Left renal pelvis (tissue), 4 donors: ENCODE results near the gene ADAM19. TPM values are rescaled to one million over a fixed set of nuclear protein-coding genes. Genes with fewer than 3 reads are reported as not detected.
"Not testable (repeated sequence)": the region's sequence is repeated elsewhere in the genome, so short reads cannot be mapped to it uniquely, and the experiment has no call there.

Experiments
- DNase-seq, 4 donors: peaks; one replicate each; pipeline ENCODE4 v3.0.0-alpha.2; 2013; ENCODE audit warnings: low read depth in 4 of 4, low spot score in 3 of 4
- polyA plus RNA-seq, 4 donors: library from polyadenylated mRNA; unstranded; fragments of 120-200 nt; gene quantifications; one replicate each; pipeline ENCODE4 v1.2.1, GENCODE V29; 2013; ENCODE audit not compliant: insufficient read length in 4 of 4

The ADAM19 gene
- polyA plus RNA-seq, 4 donors = 8.7 to 21.3 (median 9.3) TPM

DNA sequence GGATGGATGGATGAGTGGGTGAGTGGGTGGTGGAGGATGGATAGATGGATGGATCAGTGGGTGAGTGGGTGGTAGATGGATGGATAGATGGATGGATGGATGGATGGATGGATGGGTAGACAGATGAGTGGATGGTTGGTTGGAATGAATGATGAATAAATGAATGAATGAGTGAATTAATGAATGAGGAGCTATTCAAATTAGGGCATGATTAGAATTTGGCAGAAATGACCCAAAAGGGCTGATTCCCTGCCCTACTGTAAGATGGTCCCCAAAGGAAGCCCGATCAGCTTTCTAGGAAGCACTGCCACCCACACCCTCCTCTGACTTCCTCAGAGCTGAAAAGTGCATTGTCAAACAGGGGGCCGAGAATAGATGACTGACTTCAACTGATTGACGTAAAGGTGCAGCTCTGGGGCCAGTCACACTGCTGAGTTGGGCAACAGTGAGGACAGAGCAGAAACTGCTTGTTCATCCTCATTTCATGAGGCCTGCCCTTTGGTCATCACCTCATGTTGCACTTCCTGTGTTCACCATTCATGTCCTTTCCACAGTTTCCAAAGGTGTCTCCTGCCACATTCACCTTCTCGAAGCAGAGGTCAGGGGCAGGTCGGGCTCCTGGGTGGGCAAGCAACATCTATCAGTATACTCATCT lies 81.3 kb downstream of the ADAM19 start:
- no peak for DNase-seq

GRCh38 chr5:157492886-157493285 lies 82.7 kb downstream of the ADAM19 start:
- no peak for DNase-seq

DNA sequence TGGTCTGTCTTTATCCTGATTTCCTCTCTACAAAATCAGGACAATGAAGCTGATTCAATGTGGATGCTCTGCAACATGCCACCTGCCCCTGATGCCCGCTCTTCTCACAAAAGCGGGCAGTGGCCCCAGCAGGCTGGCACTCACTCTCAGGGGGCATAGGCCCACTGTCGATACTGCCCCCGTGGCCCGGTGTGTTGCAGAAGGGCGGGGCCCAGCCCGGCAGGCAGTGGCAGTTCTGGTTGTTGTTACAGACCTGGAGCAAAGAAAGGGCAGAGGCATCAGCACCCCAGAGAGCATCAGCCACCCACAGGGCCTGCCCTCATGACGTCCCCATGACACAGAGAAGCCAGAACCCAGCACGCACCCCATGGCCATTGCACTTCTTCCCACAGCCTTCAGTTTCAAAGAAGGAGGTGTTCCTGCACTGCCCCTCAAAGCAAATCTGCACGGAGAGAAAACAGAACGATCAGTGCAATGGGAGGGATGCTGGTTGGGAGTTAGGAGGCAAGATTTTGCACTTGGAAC lies 84.0 kb downstream of the ADAM19 start:
- no peak for DNase-seq

DNA sequence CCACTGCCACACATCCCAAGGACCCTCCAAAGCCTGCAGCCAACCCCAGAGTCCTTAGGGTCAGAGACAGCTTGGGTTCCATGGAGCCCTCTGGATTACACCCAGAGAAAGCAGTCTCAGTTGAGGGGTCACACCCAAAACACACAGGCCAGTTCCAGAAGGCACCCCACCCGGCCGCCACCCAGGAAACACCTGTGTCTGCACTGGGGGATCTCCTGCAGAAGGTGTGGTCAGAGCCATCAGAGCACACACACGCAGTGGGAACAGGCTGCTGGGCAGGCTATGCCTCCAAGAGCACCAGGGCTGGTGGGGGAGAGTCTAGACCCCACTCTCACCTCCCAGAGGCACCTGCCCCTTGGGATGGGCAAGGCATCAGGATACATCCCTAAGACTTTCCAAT lies 88.2 kb downstream of the ADAM19 start:
- DNase-seq = no peak

GRCh38 chr5:157486861-157487260 lies 88.7 kb downstream of the ADAM19 start:
- DNase-seq = no peak

GRCh38 chr5:157486221-157486681 lies 89.3 kb downstream of the ADAM19 start:
- DNase-seq = no peak

- no peak for DNase-seq
These were observed 89.8 kb downstream of the ADAM19 start for GRCh38 chr5:157485811-157486210.

GRCh38 chr5:157485340-157485739 lies 90.2 kb downstream of the ADAM19 start:
- DNase-seq = no peak

DNA sequence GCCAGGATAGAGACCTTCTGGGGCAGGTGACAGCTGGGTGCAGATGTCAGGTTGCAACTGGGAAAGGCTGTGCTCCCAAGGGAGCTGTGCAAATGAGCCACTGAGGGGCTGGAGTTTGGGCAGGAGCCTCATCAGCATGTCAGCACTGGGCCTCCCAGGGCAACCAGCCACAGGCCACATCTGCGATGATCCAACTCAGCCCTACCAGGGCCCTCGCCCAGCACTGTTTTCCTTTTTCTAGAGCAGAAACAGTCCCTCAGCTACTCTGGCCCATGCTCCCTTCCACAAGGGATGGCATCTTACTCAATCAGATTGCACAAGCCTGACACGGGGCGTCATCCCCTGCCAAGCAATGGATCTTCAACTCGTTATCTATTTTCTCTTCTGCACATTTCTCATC lies 90.8 kb downstream of the ADAM19 start:
- DNase-seq = no peak

- not testable (repeated sequence) for DNase-seq
These were observed 92.9 kb downstream of the ADAM19 start for GRCh38 chr5:157482702-157483101.

GRCh38 chr5:157481666-157482065 lies 93.9 kb downstream of the ADAM19 start:
- DNase-seq = no peak

GRCh38 chr5:157481265-157481664 lies 94.3 kb downstream of the ADAM19 start:
- no peak for DNase-seq

DNA sequence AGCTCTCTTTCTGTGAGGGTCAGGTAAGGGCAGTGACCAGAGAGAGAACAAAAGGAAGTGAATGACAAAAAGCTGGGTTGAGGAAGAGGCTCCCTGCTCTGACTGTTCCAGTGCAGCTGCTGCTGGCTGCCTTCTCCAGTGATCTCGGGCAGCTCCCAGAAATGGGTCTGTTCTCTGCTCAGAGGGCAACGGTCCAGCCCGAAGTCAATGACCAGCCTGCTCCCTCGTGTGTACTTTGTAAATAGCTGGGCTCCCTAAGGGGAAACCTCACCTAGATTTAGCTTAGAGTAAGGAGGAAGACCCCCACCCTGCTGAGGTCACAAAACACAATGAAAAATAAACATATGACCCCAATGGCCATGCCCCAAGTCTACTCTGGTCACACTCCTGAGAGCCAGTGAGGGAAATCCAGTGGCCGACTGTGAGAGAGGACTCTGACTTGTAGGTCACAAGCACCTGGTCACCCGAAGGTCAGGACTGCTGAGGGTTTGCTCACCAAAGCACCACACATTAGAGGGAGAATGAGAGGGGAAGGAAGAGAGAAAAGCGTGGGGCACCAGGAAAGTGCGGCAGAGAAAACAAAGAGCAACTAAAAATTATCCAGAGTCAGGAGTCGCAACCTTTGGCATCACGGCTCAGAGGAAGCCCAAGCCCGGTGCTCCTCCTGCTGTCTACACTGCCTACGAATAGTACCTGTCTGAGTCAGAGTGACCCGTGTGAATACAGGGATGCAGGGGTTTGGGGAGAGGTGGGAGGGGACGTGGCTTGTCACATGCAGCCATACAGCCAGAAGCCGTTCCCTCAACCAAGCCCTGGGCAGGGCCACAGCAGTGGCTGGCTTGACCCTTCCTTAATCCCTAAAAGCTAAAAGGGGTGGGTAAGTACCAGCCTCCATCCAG lies 95.7 kb downstream of the ADAM19 start:
- DNase-seq = no peak

- DNase-seq = no peak
These were observed 96.4 kb downstream of the ADAM19 start for GRCh38 chr5:157479166-157479565.

GRCh38 chr5:157478726-157479125 lies 96.8 kb downstream of the ADAM19 start:
- no peak for DNase-seq

DNA sequence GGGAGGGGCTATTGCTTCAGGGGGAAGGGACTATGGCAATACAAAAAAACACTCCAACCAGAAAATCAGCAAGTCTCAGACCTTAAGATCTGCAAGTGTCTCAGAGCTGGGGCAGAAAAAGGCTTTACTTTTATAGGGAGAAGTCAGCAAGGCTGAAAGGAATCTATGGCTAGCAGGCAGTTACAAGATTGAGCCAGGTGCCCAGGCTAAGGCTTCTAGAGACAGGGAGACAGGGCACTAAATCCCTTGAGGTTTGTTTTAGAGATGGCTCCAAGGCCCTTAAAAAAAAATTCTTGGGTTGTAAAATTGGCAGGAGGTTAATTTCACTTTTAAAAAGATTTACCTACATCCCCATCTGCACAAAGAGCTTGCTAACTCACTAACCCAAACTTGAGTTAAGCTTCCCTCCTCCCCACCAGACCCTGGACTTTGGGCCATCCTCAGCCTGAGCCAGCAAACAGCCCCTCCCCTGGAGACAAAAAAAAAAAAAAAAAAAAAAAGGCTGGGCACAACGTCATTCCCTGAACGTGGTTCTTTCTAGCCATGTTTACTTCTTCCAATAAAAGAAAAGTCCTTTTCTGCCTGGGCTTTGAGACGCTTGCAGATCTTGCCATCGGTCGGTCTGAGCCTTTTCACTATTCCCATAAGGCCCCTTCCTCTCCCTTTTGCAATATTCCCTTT lies 97.6 kb downstream of the ADAM19 start:
- DNase-seq = no peak

DNA sequence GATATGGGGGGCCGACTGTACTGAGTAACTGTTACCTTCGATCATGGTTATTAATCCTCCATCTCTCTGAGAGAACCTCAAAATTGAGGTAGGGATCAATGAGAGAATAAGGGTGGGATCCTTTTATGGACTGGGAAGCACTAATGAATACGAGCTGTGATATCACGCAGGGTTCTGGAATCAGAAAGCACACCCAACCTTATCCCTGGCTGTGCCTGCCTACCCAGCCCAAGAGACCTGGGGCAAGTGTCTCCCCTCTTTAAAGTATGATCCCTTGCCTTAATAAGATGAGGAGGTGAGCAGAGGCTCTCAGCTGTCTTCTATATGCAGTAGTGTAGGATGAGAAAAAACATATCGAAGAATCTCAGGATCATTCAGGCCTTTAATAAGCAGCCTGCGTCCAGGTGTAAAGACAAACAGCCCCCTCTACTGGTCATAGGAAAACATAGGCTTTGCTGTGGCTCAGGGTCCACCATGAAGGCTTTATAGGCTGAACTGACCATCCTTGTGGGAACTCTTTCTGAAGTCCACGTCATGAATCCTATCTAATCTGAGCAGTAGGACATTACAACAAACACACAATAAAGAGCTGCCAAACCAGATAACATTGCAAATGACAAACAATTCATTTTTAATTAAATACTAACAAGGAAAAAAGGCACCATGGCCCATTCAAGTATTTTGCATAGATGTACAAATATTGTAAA lies 98.7 kb downstream of the ADAM19 start:
- peak; percentile 42 to 58 (median 46) for DNase-seq

DNA sequence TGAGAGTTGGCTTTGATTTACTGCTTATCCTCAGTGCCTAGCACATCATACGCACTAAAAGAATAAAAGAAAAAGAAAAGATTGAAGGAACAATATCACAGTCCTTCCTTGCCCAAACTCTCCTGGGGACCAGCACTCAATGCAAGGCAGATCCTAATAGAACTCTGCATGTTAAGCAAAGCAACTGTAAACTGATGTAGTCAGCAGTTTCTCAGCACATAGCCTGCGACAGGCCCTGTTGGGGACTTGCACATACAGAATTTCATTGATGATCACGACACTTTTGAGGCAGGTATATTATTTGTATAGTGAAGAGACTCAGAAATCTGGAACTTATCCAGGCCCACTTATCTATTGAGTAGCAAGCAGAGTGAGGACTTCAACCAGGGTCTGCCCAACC lies 100.1 kb downstream of the ADAM19 start:
- DNase-seq = no peak

DNA sequence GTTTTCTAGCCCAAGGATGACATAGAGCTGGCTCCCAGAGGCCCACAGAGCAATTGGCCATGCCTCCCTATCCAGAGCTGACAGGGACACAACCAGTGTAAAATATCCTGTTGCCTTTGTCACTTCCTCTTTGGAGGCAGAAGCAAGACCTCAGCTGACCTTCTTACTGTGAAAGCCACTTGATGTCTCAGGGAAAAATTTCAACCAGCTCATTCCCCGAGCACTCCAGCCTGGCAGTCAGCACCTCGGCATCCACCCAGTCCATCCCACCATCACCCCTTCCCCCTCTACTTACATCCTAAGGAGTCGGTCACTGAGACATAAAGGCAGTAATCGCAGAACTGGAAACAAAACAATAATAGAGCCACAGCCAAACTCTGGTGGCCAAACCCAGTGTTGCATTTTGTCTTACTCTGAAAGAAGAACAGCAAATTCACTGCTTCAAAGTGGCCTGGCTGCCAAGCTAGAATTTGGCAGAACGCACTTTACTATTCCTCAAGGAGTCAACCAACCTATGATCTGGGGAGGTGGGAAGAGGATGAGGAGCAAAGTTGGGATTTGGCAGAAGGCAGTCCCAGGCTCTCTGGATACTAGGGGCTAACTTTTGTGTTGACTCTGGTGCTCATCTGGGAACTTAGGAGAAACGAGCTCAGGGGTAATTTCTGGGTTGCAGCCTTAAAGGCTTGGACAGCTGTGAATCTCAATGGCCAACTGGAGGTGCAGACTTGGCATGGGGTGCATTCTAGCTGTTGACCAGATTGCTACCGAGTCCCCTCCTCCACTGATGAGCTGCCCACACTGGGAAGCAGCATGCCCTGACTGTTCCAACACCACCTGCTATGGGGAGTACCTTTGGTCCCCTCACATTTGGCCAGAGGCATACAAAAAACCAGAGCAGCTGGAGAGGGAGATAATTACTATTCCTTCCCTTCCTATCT lies 101.9 kb downstream of the ADAM19 start:
- no peak for DNase-seq
